IMR-90 (cell line): ENCODE measurements around the gene DPPA4. TPM values are rescaled to one million over a fixed set of nuclear protein-coding genes. Genes with fewer than 3 reads are reported as not detected.

Experiments used
- ATAC-seq: fragments of 200-7000 bp; cut with Tn5 transposase; 2 replicates; pipeline ENCODE4 v1.9.1; 2020; ENCODE audit warnings: low read depth, mild to moderate bottlenecking, moderate library complexity
- BruUV-seq: library from RNA; stranded (reverse); fragments of 400-500 nt; replicated peaks from 2 replicates; lab custom pipeline; 2021; lab: Mats Ljungman, UMichigan
- CTCF ChIA-PET: fragments of 300-600 bp; formaldehyde crosslinking; extraction: SDS; loops from one replicate; lab custom pipeline; 2021; ENCODE audit warnings: antibody characterized with exemption; lab: Yijun Ruan, JAX
- POLR2A ChIA-PET: fragments of 300-600 bp; sonication (Branson Sonifier 250); formaldehyde crosslinking; loops from one replicate; lab custom pipeline; 2022; ENCODE audit warnings: antibody characterized with exemption; ENCODE audit not compliant: unreplicated experiment; lab: Charles Lee
- DNase-seq: peaks from one replicate; pipeline ENCODE4 v3.0.0; 2013
- H2AFZ ChIP-seq: replicated peaks from 2 replicates; pipeline ENCODE3; 2013; ENCODE audit warnings: low read length, mild to moderate bottlenecking; ENCODE audit not compliant: poor library complexity
- H2AK5ac ChIP-seq: 2 replicates; pipeline ENCODE4 v1.6.1; 2013; ENCODE audit warnings: low read depth, low read length, inconsistent platforms
- H2AK9ac ChIP-seq: replicated peaks from 2 replicates; pipeline ENCODE3; 2013; ENCODE audit warnings: mild to moderate bottlenecking, low read depth, low read length, moderate library complexity; ENCODE audit not compliant: poor library complexity
- H2BK120ac ChIP-seq: 2 replicates; pipeline ENCODE4 v1.6.1; 2013; ENCODE audit warnings: low read depth, low read length, inconsistent platforms
- H2BK15ac ChIP-seq: 3 replicates; pipeline ENCODE4 v1.6.1; 2013; ENCODE audit warnings: low read depth, low read length, inconsistent platforms
- H2BK20ac ChIP-seq: 2 replicates; pipeline ENCODE4 v1.6.1; 2013; ENCODE audit warnings: low read depth, mild to moderate bottlenecking, inconsistent platforms, low read length, moderate library complexity
- H2BK5ac ChIP-seq: 2 replicates; pipeline ENCODE4 v1.6.1; 2013; ENCODE audit warnings: mild to moderate bottlenecking, low read depth, low read length, inconsistent platforms; ENCODE audit not compliant: poor library complexity, severe bottlenecking
- H3K14ac ChIP-seq: replicated peaks from 2 replicates; pipeline ENCODE4 v1.6.1; 2013; ENCODE audit warnings: low read depth, low read length, inconsistent platforms
- H3K18ac ChIP-seq: 2 replicates; pipeline ENCODE4 v1.6.1; 2013; ENCODE audit warnings: low read depth, low read length, control low read depth
- H3K23ac ChIP-seq: 2 replicates; pipeline ENCODE4 v1.6.1; 2013; ENCODE audit warnings: low read depth, low read length, inconsistent platforms
- H3K27ac ChIP-seq: 2 replicates; pipeline ENCODE4 v1.5.1; 2013; ENCODE audit warnings: mild to moderate bottlenecking, control low read depth, low read length; ENCODE audit not compliant: insufficient read depth
- H3K27me3 ChIP-seq: 2 replicates; pipeline ENCODE4 v1.6.1; 2013; ENCODE audit warnings: low read length; ENCODE audit not compliant: control insufficient read depth, insufficient read depth
- H3K36me3 ChIP-seq: 2 replicates; pipeline ENCODE4 v1.6.1; 2013; ENCODE audit warnings: low read length, mixed read lengths; ENCODE audit not compliant: control insufficient read depth, insufficient read depth
- H3K4ac ChIP-seq: 2 replicates; pipeline ENCODE4 v1.6.1; 2013; ENCODE audit warnings: low read depth, low read length, inconsistent platforms
- H3K4me1 ChIP-seq: 2 replicates; pipeline ENCODE4 v1.6.1; 2013; ENCODE audit warnings: low read length, mixed read lengths; ENCODE audit not compliant: control insufficient read depth, insufficient read depth
- H3K4me2 ChIP-seq: 2 replicates; pipeline ENCODE4 v1.6.1; 2013; ENCODE audit warnings: low read depth, mild to moderate bottlenecking, control low read depth, low read length, moderate library complexity
- H3K4me3 ChIP-seq: 2 replicates; pipeline ENCODE4 v1.5.1; 2013; ENCODE audit warnings: low read depth, mild to moderate bottlenecking, control low read depth, low read length, moderate library complexity; ENCODE audit not compliant: insufficient read depth
- H3K56ac ChIP-seq: 2 replicates; pipeline ENCODE4 v1.6.1; 2013; ENCODE audit warnings: low read length, inconsistent platforms; ENCODE audit not compliant: insufficient read depth; ENCODE audit errors: extremely low read depth
- H3K79me1 ChIP-seq, 2 experiments: 2 replicates each; pipeline ENCODE4 v1.6.1; 2013; ENCODE audit warnings: low read length in 2 of 2, inconsistent platforms in 1 of 2, low read depth in 1 of 2
- H3K9ac ChIP-seq: 2 replicates; pipeline ENCODE4 v1.6.1; 2013; ENCODE audit warnings: low read depth, low read length, control low read depth
- H3K9me1 ChIP-seq: 2 replicates; pipeline ENCODE4 v1.6.1; 2013; ENCODE audit warnings: low read length, inconsistent platforms; ENCODE audit not compliant: insufficient read depth
- H3K9me3 ChIP-seq: 2 replicates; pipeline ENCODE4 v1.6.1; 2013; ENCODE audit warnings: low read length; ENCODE audit not compliant: control insufficient read depth, insufficient read depth
- H4K20me1 ChIP-seq: 2 replicates; pipeline ENCODE4 v1.6.1; 2013; ENCODE audit warnings: low read length, inconsistent platforms; ENCODE audit not compliant: insufficient read depth
- H4K5ac ChIP-seq: 2 replicates; pipeline ENCODE4 v1.6.1; 2013; ENCODE audit warnings: mild to moderate bottlenecking, low read depth, low read length, control low read depth
- H4K8ac ChIP-seq, 2 experiments: 2 replicates each; pipeline ENCODE4 v1.6.1; 2013; ENCODE audit warnings: low read depth in 2 of 2, low read length in 2 of 2, control low read depth in 1 of 2, inconsistent platforms in 1 of 2
- H4K91ac ChIP-seq: 2 replicates; pipeline ENCODE4 v1.6.1; 2013; ENCODE audit warnings: low read depth, low read length, inconsistent platforms; ENCODE audit not compliant: insufficient read depth
- CEBPB ChIP-seq: IDR thresholded peaks from 2 replicates; pipeline ENCODE4 v1.6.1; 2012; ENCODE audit warnings: low read depth, low read length, improper control_type of control experiment
- CHD1 ChIP-seq: IDR thresholded peaks from 2 replicates; pipeline ENCODE4 v1.6.1; 2012; ENCODE audit warnings: low read depth, low read length, improper control_type of control experiment
- MAFK ChIP-seq: IDR thresholded peaks from 2 replicates; pipeline ENCODE4 v1.6.1; 2012; ENCODE audit warnings: low read depth, low read length, improper control_type of control experiment
- RAD21 ChIP-seq: IDR thresholded peaks from 2 replicates; pipeline ENCODE4 v1.6.1; 2012; ENCODE audit warnings: low read length, improper control_type of control experiment
- SMC3 ChIP-seq: fragments of 150-350 bp; IDR thresholded peaks from 2 replicates; pipeline ENCODE4 v1.6.1; 2016; ENCODE audit warnings: low read depth, mild to moderate bottlenecking, antibody characterized with exemption, low read length, moderate library complexity
- USF2 ChIP-seq: fragments of 150-350 bp; IDR thresholded peaks from 2 replicates; pipeline ENCODE4 v1.6.1; 2017; ENCODE audit warnings: mild to moderate bottlenecking, antibody characterized with exemption, low read length, low read depth
- WGBS, 2 experiments: methylation state at CpG; one replicate each; pipeline versions ENCODE4 v1.1.5 to v1.1.7; 2013; ENCODE audit warnings: missing lambda C conversion rate in 2 of 2; ENCODE audit not compliant: insufficient read length in 1 of 2; ENCODE audit errors: extremely low coverage in 2 of 2; 5-methylcytosine and 5-hydroxymethylcytosine counted together
- dilution Hi-C: fragments of 300-500 bp; cut with HindIII; formaldehyde crosslinking; loops from one replicate; pipeline ENCODE4 v1.14.3; 2018; ENCODE audit warnings: low sequenced_read_pairs; ENCODE audit not compliant: unreplicated experiment
- in situ Hi-C: fragments of 300-500 bp; cut with MboI; formaldehyde crosslinking; loops from 3 replicates; pipeline ENCODE4 v1.14.3; 2019; ENCODE audit warnings: low sequenced_read_pairs, inconsistent platforms, mixed read lengths
- intact Hi-C: fragments of 100-400 bp; cut with micrococcal nuclease; formaldehyde crosslinking; loops from 2 replicates; pipeline ENCODE4 v1.10.0; 2022
- polyA plus RNA-seq, 3 experiments: library from polyadenylated mRNA; depleted of rRNA; stranded (reverse); fragments of >200 nt; gene quantifications; 2 replicates each; pipeline ENCODE4 v1.2.3, GENCODE V29; 2012; ENCODE audit warnings: low replicate concordance in 1 of 3
- total RNA-seq: library from RNA; depleted of rRNA; stranded (reverse); fragments of >200 nt; gene quantifications from 2 replicates; pipeline ENCODE4 v1.2.3, GENCODE V29; 2012

Gene DPPA4
- total and polyA plus RNA-seq, 2 of the 4 experiments (the other 2 are of a cell fraction) = 0.02 TPM; not detected in 1

GRCh38 chr3:109384164-109384563, 46.8 kb upstream of the DPPA4 start:
- Histone ChIP-seq H3K27me3 (no peaks in the 10 kb centered on the region), H3K4me2 (no peak overlapping the region), H3K14ac (no peak overlapping the region), H3K9ac (no peak overlapping the region), H4K8ac (no peak overlapping the region), H2BK15ac (no peak overlapping the region), H3K9me3 (peaks cover 6% of the 10 kb centered on the region; the same call in 1 of the 2 replicates), H3K4me3 (no peak overlapping the region), H2BK5ac (no peak overlapping the region), H3K18ac (no peak overlapping the region), H3K56ac (no peak overlapping the region), H4K5ac (no peak overlapping the region), H3K4me1 (no peaks in the 10 kb centered on the region), H2AFZ (no peak overlapping the region), H4K20me1 (no peaks in the 10 kb centered on the region), H3K79me1 (no peaks in the 10 kb centered on the region), H2AK9ac (no peak overlapping the region), H3K27ac (no peak overlapping the region), H2BK20ac (no peak overlapping the region), H3K9me1 (no peaks in the 10 kb centered on the region), H3K4ac (no peak overlapping the region), H3K23ac (no peak overlapping the region), H3K36me3 (no peaks in the 10 kb centered on the region), H2AK5ac (no peak overlapping the region), H2BK120ac (no peak overlapping the region), H4K91ac (no peak overlapping the region)
- no CpG with 5 or more reads among the region's 1 CpG for WGBS, 2 experiments
- dilution Hi-C loops (no loop called here), in situ Hi-C loops (no loop called here), intact Hi-C loops (no loop called here)
- no peak for TF ChIP-seq CHD1
- no peak for TF ChIP-seq CEBPB
- TF ChIP-seq MAFK = no peak
- TF ChIP-seq USF2 = no peak
- TF ChIP-seq SMC3 = no peak
- TF ChIP-seq RAD21 = no peak
- ATAC-seq = no peak
- DNase-seq = no peak
- no TSS peak for BruUV-seq
- CTCF ChIA-PET = no interaction called here
- POLR2A ChIA-PET = no interaction called here
